ENCODE measurements around the gene EXOC4. TPM values are rescaled to one million over a fixed set of nuclear protein-coding genes. Genes with fewer than 3 reads are reported as not detected.

EXOC4 gene
- total and polyA plus RNA-seq, 2 of the 13 experiments (the other 11 are each of a cell fraction or from before 2014, with no cell fraction given) = 22.5 to 39.0 TPM

DNA sequence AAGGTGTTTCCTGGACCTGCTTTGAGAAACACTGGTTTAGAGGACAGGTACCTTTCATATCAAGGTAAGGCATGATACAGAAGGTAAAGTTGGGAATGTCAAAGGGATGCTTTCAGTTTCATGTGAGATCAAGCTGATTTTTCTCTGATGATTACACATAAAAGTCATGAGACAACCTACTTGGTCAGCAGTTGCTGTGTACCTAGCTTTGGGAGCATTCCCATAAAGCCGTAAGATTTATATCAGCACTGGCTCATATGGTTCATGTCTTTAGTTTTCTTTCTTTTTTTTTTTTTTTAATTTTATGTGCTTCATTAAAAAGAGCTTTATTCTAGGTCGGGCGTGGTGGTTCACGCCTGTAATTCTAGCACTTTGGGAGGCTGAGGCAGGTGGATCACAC, 609.0 kb downstream of the EXOC4 start:
- 0 out of 2 replicates have a peak, but pooled peaks have one; percentile 28 for TF ChIP-seq RFX5 (IDR thresholded peaks at IDR 0.05; ENCODE audit: low read depth, low read length)
- no peak for TF ChIP-seq ZKSCAN8 (CRISPR knock-in tag; IDR thresholded peaks at IDR 0.05; ENCODE audit: borderline replicate concordance)
- in situ Hi-C loops (cut with HindIII; ENCODE audit: extremely low pct_ligation_motif_present, low pct_unique_long_range_greater_than_20kb) (no loop called here), intact Hi-C loops (cut with micrococcal nuclease; ENCODE audit: unreplicated experiment) (loop anchor here (10.0 kb wide), 1 partner anchor 123 kb away; no protein-coding TSS in a partner anchor)
- Histone ChIP-seq H3K4me1 (ENCODE audit: insufficient read depth, low read length) (peaks cover 14% of the 10 kb centered on the region), H3K9ac (ENCODE audit: insufficient read depth, low read depth, low read length) (no peak overlapping the region), H3K9me3 (ENCODE audit: low read length) (no peaks in the 10 kb centered on the region), H3K36me3 (replicated peaks in 1 of 2; ENCODE audit: control insufficient read depth in 1 of 2, insufficient read depth in 2 of 2, low read length in 2 of 2) (no peaks in the 10 kb centered on the region), H2AFZ (ENCODE audit: low read length) (no peak overlapping the region), H3K4me2 (ENCODE audit: low read depth, low read length) (no peak overlapping the region), H3K27ac (ENCODE audit: extremely low read length, insufficient read depth, low read length) (no peak overlapping the region), H4K20me1 (ENCODE audit: insufficient read depth, low read length) (no peaks in the 10 kb centered on the region), H3K27me3 (ENCODE audit: control insufficient read depth in 1 of 2, insufficient read depth in 2 of 2, low read length in 2 of 2) (no peaks in the 10 kb centered on the region), H3K79me2 (ENCODE audit: insufficient read depth, low read length) (no peaks in the 10 kb centered on the region), H3K4me3 (replicated peaks in 1 of 3; ENCODE audit: insufficient read depth in 1 of 3, low read depth in 2 of 3, low read length in 3 of 3) (no peak overlapping the region)
- DNase-seq (ENCODE audit: low spot score) (no peak), ATAC-seq (no peak), FAIRE-seq (no peak)
- CTCF ChIA-PET (ENCODE audit: low intra/inter-chr PET ratio, low total read pairs) = no interaction called here
- BruUV-seq (replicated peaks) = no TSS peak
- POLR2A ChIA-PET = no interaction called here
- whole genome bisulfite sequencing (ENCODE audit: low lambda C conversion rate) = 98% methylated on average over 4 of the region's 4 CpGs

DNA sequence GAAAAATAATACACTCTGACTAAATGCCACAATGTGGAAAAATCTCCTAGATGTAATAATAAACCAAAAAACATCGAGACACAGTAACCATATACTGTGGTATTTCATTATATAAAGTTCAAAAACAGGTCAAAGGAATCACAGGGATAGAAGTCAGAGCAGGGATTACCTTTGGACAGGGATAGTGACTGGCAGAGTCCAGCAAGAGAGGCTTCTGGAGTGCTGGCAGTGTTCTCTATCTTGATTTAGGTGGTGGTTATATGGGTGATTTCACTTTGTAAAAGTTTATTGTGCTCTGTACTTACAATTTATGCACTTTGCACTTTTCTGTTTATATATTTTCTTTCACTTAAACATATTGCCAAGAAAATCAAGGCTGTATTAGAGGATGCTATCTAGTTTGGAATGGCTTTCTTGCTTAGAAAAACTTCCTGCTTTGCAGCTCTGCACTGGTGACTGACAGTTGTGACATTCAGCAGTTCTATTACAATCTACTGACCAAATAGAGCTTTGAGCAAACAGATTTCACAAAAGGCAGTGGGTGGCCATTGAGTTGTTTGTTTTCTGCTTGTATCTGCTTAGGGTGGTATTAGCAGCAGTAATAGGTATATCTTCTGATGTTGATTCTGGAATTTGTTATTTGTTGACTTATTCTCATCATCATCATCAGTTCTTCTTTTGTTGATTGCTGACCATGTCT, 610.6 kb downstream of the EXOC4 start:
- in situ Hi-C loops (cut with HindIII; ENCODE audit: extremely low pct_ligation_motif_present, low pct_unique_long_range_greater_than_20kb) = no loop called here
- H3K9me3 ChIP-seq (ENCODE audit: low read length) = no peaks in the 10 kb centered on the region
- intact Hi-C loops (cut with micrococcal nuclease; ENCODE audit: unreplicated experiment) = loop anchor here (10.0 kb wide), 1 partner anchor 121 kb away; no protein-coding TSS in a partner anchor
- no peak overlapping the region for H2AFZ ChIP-seq (ENCODE audit: low read length)
- no peak overlapping the region for H3K4me2 ChIP-seq (ENCODE audit: low read depth, low read length)
- WGBS (ENCODE audit: low lambda C conversion rate) = 34% methylated on average over 1 of the region's 1 CpG
- no peaks in the 10 kb centered on the region for H3K79me2 ChIP-seq (ENCODE audit: insufficient read depth, low read length)
- no peak overlapping the region for H3K9ac ChIP-seq (ENCODE audit: insufficient read depth, low read depth, low read length)
- no peaks in the 10 kb centered on the region for H4K20me1 ChIP-seq (ENCODE audit: insufficient read depth, low read length)
- ATAC-seq = peak; percentile 99
- POLR2A ChIA-PET = no interaction called here
- H3K27ac ChIP-seq (ENCODE audit: extremely low read length, insufficient read depth, low read length) = peak overlapping the region; percentile 44
- no peaks in the 10 kb centered on the region for H3K36me3 ChIP-seq (replicated peaks in 1 of 2; ENCODE audit: control insufficient read depth in 1 of 2, insufficient read depth in 2 of 2, low read length in 2 of 2)
- FAIRE-seq = peak; percentile 86
- H3K4me3 ChIP-seq (replicated peaks in 1 of 3; ENCODE audit: insufficient read depth in 1 of 3, low read depth in 2 of 3, low read length in 3 of 3) = no peak overlapping the region
- H3K27me3 ChIP-seq (ENCODE audit: control insufficient read depth in 1 of 2, insufficient read depth in 2 of 2, low read length in 2 of 2) = no peaks in the 10 kb centered on the region
- peak; percentile 75 for DNase-seq (ENCODE audit: low spot score)
- no TSS peak for BruUV-seq (replicated peaks)
- H3K4me1 ChIP-seq (ENCODE audit: insufficient read depth, low read length) = peaks cover 14% of the 10 kb centered on the region
- CTCF ChIA-PET (ENCODE audit: low intra/inter-chr PET ratio, low total read pairs) = no interaction called here
- TF ChIP-seq, protein P1, sequence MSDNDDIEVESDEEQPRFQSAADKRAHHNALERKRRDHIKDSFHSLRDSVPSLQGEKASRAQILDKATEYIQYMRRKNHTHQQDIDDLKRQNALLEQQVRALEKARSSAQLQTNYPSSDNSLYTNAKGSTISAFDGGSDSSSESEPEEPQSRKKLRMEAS (IDR thresholded peaks at IDR 0.05) = no peak
- no peak for TF ChIP-seq MAFF (IDR thresholded peaks at IDR 0.05; ENCODE audit: low read depth, low read length)
- TF ChIP-seq, protein P2, sequence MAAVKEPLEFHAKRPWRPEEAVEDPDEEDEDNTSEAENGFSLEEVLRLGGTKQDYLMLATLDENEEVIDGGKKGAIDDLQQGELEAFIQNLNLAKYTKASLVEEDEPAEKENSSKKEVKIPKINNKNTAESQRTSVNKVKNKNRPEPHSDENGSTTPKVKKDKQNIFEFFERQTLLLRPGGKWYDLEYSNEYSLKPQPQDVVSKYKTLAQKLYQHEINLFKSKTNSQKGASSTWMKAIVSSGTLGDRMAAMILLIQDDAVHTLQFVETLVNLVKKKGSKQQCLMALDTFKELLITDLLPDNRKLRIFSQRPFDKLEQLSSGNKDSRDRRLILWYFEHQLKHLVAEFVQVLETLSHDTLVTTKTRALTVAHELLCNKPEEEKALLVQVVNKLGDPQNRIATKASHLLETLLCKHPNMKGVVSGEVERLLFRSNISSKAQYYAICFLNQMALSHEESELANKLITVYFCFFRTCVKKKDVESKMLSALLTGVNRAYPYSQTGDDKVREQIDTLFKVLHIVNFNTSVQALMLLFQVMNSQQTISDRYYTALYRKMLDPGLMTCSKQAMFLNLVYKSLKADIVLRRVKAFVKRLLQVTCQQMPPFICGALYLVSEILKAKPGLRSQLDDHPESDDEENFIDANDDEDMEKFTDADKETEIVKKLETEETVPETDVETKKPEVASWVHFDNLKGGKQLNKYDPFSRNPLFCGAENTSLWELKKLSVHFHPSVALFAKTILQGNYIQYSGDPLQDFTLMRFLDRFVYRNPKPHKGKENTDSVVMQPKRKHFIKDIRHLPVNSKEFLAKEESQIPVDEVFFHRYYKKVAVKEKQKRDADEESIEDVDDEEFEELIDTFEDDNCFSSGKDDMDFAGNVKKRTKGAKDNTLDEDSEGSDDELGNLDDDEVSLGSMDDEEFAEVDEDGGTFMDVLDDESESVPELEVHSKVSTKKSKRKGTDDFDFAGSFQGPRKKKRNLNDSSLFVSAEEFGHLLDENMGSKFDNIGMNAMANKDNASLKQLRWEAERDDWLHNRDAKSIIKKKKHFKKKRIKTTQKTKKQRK (IDR thresholded peaks at IDR 0.05; ENCODE audit: low read length) = no peak
- TF ChIP-seq ZBED4 (CRISPR knock-in tag; IDR thresholded peaks at IDR 0.05; ENCODE audit: borderline replicate concordance) = no peak
- TF ChIP-seq CEBPG (CRISPR knock-in tag; IDR thresholded peaks at IDR 0.05) = peak; percentile 51
- TF ChIP-seq MXD3 (CRISPR knock-in tag; IDR thresholded peaks at IDR 0.05) = no peak
- TF ChIP-seq ZNF460 (CRISPR knock-in tag; IDR thresholded peaks at IDR 0.05; ENCODE audit: borderline replicate concordance) = no peak
- no peak for TF ChIP-seq KLF16 (CRISPR knock-in tag; IDR thresholded peaks at IDR 0.05)

All from HepG2 (cell line).